HCT116 (cell line): ENCODE results near the gene ACOD1.

Experiments
- EGR1 ChIP-seq: IDR thresholded peaks from 2 replicates; pipeline ENCODE4 v1.6.1; 2012; ENCODE audit warnings: low read depth
- EZH2 ChIP-seq: fragments of 200-600 bp; sonication (generic); IDR thresholded peaks from 2 replicates; pipeline ENCODE4 v1.6.1; 2017; ENCODE audit warnings: antibody characterized with exemption, mixed run types
- EZH2phosphoT487 ChIP-seq: fragments of 200-600 bp; IDR thresholded peaks from 2 replicates; pipeline ENCODE4 v1.6.1; 2018; ENCODE audit warnings: antibody characterized with exemption, borderline replicate concordance
- FOSL1 ChIP-seq: IDR thresholded peaks from 2 replicates; pipeline ENCODE4 v1.6.1; 2012; ENCODE audit warnings: low read depth
- JUND ChIP-seq: IDR thresholded peaks from 2 replicates; pipeline ENCODE4 v1.6.1; 2012
- POLR2A ChIP-seq: IDR thresholded peaks from 2 replicates; pipeline ENCODE4 v1.7.0; 2011; ENCODE audit warnings: borderline replicate concordance; ENCODE audit not compliant: insufficient read depth, insufficient read length; ENCODE audit errors: extremely low read depth
- POLR2AphosphoS5 ChIP-seq: IDR thresholded peaks from 2 replicates; pipeline ENCODE4 v1.6.1; 2011; ENCODE audit warnings: mild to moderate bottlenecking, low read depth, low read length, moderate library complexity
- RAD21 ChIP-seq: IDR thresholded peaks from 2 replicates; pipeline ENCODE4 v1.6.1; 2012; ENCODE audit warnings: low read depth, mild to moderate bottlenecking
- SP1 ChIP-seq: IDR thresholded peaks from 2 replicates; pipeline ENCODE4 v1.6.1; 2012; ENCODE audit warnings: low read depth
- TF ChIP-seq, protein P1 (sequence below): IDR thresholded peaks from 2 replicates; pipeline ENCODE4 v1.6.1; 2012; ENCODE audit warnings: low read depth
- TF ChIP-seq, protein P2 (sequence below): IDR thresholded peaks from 2 replicates; pipeline ENCODE4 v1.6.1; 2012
- TF ChIP-seq, protein P3 (sequence below), 3 experiments: fragments of 200-600 bp in 1 of 3; sonication (generic) in 1 of 3; IDR thresholded peaks in 2 of 3; conservative IDR thresholded peaks in 1 of 3; 2 replicates each; pipeline ENCODE4 v1.5.1; 2012 to 2017; ENCODE audit warnings: low read depth in 2 of 3, low read length in 2 of 3, antibody characterized with exemption in 1 of 3, borderline replicate concordance in 1 of 3, control low read depth in 1 of 3, mild to moderate bottlenecking in 1 of 3, mixed read lengths in 1 of 3, mixed run types in 1 of 3, moderate library complexity in 1 of 3; ENCODE audit not compliant: insufficient read depth in 1 of 3

DNA sequence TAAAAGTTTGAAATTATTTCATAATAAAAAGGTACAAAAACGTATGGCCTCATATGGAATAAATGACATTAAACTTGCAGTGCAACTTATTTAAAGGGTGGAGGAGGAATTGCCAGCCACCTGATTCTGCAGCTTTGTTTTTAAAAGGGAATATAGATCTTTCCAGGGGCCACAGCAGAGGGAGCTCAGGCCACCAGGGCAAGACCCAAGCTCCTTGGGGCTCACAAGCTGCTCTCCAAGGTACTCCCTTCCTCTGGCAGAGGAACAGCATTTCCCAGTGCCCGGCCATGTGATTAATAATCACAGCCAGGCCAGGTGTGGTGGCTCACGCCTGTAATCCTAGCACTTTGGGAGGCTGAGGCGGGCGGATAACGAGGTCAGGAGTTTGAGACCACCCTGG lies 6.2 kb downstream of the ACOD1 start:
- TF ChIP-seq, protein P1, sequence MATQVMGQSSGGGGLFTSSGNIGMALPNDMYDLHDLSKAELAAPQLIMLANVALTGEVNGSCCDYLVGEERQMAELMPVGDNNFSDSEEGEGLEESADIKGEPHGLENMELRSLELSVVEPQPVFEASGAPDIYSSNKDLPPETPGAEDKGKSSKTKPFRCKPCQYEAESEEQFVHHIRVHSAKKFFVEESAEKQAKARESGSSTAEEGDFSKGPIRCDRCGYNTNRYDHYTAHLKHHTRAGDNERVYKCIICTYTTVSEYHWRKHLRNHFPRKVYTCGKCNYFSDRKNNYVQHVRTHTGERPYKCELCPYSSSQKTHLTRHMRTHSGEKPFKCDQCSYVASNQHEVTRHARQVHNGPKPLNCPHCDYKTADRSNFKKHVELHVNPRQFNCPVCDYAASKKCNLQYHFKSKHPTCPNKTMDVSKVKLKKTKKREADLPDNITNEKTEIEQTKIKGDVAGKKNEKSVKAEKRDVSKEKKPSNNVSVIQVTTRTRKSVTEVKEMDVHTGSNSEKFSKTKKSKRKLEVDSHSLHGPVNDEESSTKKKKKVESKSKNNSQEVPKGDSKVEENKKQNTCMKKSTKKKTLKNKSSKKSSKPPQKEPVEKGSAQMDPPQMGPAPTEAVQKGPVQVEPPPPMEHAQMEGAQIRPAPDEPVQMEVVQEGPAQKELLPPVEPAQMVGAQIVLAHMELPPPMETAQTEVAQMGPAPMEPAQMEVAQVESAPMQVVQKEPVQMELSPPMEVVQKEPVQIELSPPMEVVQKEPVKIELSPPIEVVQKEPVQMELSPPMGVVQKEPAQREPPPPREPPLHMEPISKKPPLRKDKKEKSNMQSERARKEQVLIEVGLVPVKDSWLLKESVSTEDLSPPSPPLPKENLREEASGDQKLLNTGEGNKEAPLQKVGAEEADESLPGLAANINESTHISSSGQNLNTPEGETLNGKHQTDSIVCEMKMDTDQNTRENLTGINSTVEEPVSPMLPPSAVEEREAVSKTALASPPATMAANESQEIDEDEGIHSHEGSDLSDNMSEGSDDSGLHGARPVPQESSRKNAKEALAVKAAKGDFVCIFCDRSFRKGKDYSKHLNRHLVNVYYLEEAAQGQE: peak; percentile 46
- TF ChIP-seq JUND (no peak), POLR2A (no peak), RAD21 (no peak), POLR2AphosphoS5 (no peak), EZH2 (no peak), SP1 (no peak), EZH2phosphoT487 (no peak), EGR1 (no peak), FOSL1 (no peak)
- TF ChIP-seq, protein P2, sequence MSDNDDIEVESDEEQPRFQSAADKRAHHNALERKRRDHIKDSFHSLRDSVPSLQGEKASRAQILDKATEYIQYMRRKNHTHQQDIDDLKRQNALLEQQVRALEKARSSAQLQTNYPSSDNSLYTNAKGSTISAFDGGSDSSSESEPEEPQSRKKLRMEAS: no peak
- TF ChIP-seq, protein P3, sequence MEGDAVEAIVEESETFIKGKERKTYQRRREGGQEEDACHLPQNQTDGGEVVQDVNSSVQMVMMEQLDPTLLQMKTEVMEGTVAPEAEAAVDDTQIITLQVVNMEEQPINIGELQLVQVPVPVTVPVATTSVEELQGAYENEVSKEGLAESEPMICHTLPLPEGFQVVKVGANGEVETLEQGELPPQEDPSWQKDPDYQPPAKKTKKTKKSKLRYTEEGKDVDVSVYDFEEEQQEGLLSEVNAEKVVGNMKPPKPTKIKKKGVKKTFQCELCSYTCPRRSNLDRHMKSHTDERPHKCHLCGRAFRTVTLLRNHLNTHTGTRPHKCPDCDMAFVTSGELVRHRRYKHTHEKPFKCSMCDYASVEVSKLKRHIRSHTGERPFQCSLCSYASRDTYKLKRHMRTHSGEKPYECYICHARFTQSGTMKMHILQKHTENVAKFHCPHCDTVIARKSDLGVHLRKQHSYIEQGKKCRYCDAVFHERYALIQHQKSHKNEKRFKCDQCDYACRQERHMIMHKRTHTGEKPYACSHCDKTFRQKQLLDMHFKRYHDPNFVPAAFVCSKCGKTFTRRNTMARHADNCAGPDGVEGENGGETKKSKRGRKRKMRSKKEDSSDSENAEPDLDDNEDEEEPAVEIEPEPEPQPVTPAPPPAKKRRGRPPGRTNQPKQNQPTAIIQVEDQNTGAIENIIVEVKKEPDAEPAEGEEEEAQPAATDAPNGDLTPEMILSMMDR (IDR thresholded peaks at IDR 0.05 in 2 of 3, conservative IDR thresholded peaks at IDR 0.05 in 1 of 3; ENCODE audit: borderline replicate concordance in 1 of 3, insufficient read depth in 1 of 3, low read depth in 2 of 3, low read length in 2 of 3): no peak
